ENCODE data around the gene TNFAIP8L1. TPM values are rescaled to one million over a fixed set of nuclear protein-coding genes. Genes with fewer than 3 reads are reported as not detected.

The TNFAIP8L1 gene
- total and polyA plus RNA-seq, 2 donors from 2014 or later = 11.5 to 16.0 TPM

DNA sequence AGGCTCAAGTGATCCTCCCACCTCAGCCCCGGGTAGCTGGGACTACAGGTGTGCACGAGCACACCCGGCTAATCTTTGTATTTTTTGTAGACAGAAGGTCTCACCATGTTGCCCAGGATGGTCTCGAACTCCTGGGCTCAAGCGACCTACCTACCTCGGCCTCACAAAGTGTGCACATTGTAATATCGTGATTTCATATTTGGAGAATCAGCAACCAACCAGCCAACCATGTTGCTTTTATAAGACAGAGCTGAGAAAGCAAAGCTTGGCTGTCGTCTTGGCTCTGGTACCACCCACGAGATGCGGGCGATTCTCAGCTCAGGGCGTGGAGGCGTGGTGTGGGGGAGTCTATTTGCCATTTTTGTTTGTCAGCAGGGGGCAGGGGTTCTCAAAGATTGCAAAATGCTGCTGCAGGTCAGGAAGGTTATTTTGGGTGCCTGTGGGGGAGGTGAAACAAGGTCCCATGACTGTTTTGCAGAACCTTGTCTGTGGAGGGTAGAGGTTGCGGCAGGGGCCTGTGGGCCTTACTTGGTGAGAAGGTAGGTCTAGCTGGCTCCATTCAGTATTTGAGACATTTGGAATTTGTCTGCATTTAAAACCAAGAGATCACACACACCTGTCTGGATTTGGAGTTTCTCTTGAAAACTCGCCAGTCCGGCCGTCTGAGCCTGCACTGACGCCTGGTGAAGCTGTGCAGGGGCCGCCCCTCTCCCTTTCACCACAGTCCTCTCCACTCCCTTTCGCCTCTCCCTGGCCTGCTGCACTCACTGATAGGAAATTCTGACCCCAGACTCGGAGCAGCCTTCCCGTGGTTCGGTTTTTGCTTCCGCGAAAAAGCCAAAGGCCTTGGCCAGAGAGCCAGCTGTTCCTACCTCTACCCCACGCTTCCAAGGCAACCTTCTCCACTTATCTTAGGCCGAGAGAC lies 15.4 kb downstream of the TNFAIP8L1 start:
- no peak overlapping the region for H3K4me3 ChIP-seq (ENCODE audit: low read length in 3 of 3)
- H3K36me3 ChIP-seq (ENCODE audit: control insufficient read depth in 2 of 3, insufficient read depth in 3 of 3, low read length in 3 of 3) = peaks cover 5 to 13% (median 8%) of the 10 kb centered on the region in 3 donors
- FAIRE-seq (no peak), DNase-seq (no peak)
- H3K4me1 ChIP-seq (ENCODE audit: control insufficient read depth in 2 of 3, insufficient read depth in 2 of 3, low read depth in 1 of 3, low read length in 3 of 3) = peaks cover 0 to 1% (median 0%) of the 10 kb centered on the region in 3 donors
- TF ChIP-seq, protein P1, sequence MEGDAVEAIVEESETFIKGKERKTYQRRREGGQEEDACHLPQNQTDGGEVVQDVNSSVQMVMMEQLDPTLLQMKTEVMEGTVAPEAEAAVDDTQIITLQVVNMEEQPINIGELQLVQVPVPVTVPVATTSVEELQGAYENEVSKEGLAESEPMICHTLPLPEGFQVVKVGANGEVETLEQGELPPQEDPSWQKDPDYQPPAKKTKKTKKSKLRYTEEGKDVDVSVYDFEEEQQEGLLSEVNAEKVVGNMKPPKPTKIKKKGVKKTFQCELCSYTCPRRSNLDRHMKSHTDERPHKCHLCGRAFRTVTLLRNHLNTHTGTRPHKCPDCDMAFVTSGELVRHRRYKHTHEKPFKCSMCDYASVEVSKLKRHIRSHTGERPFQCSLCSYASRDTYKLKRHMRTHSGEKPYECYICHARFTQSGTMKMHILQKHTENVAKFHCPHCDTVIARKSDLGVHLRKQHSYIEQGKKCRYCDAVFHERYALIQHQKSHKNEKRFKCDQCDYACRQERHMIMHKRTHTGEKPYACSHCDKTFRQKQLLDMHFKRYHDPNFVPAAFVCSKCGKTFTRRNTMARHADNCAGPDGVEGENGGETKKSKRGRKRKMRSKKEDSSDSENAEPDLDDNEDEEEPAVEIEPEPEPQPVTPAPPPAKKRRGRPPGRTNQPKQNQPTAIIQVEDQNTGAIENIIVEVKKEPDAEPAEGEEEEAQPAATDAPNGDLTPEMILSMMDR (IDR thresholded peaks at IDR 0.05; ENCODE audit: borderline replicate concordance, extremely low read depth, insufficient read depth) = no peak
- H3K9ac ChIP-seq (ENCODE audit: low read length in 3 of 3) = no peak overlapping the region
- H3K27me3 ChIP-seq (ENCODE audit: control insufficient read depth, insufficient read depth, low read length) = no peaks in the 10 kb centered on the region
- intact Hi-C loops (cut with DNase I) = no loop called here
- no peak overlapping the region for H3K27ac ChIP-seq (ENCODE audit: low read depth in 2 of 2, low read length in 2 of 2)
- H3K9me3 ChIP-seq (ENCODE audit: control insufficient read depth in 2 of 3, insufficient read depth in 1 of 3, low read length in 3 of 3) = no peaks in the 10 kb centered on the region

DNA sequence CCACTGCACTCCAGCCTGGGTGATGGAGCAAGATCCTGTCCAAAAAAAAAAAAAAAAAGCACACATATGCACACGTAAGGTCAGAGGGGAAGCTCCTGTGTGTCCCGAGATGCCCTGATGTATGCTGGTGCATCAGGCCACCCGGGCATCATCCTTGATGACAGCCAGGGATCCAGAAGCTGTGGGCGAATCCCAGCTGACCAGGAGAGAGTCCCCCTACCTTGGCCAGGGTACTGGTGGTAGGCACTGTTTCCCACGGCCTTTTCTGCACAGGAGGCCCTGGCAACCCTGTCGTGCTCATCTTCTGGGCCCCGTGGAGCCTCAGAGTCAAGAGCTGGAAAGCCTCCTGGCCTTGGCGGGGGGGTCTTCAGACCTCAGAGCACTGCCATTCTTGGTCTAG lies 16.8 kb downstream of the TNFAIP8L1 start:
- Histone ChIP-seq H3K9me3 (ENCODE audit: control insufficient read depth in 2 of 3, insufficient read depth in 1 of 3, low read length in 3 of 3) (no peaks in the 10 kb centered on the region), H3K4me1 (ENCODE audit: control insufficient read depth in 2 of 3, insufficient read depth in 2 of 3, low read depth in 1 of 3, low read length in 3 of 3) (no peaks in the 10 kb centered on the region), H3K9ac (ENCODE audit: low read length in 3 of 3) (no peak overlapping the region), H3K27me3 (ENCODE audit: control insufficient read depth, insufficient read depth, low read length) (no peaks in the 10 kb centered on the region), H3K4me3 (ENCODE audit: low read length in 3 of 3) (no peak overlapping the region), H3K27ac (ENCODE audit: low read depth in 2 of 2, low read length in 2 of 2) (no peak overlapping the region), H3K36me3 (ENCODE audit: control insufficient read depth in 2 of 3, insufficient read depth in 3 of 3, low read length in 3 of 3) (peaks cover 5 to 20% (median 11%) of the 10 kb centered on the region in 3 donors)
- TF ChIP-seq, protein P1 (IDR thresholded peaks at IDR 0.05; ENCODE audit: borderline replicate concordance, extremely low read depth, insufficient read depth) = no peak
- intact Hi-C loops (cut with DNase I) = no loop called here
- no peak for DNase-seq
- no peak for FAIRE-seq

DNA sequence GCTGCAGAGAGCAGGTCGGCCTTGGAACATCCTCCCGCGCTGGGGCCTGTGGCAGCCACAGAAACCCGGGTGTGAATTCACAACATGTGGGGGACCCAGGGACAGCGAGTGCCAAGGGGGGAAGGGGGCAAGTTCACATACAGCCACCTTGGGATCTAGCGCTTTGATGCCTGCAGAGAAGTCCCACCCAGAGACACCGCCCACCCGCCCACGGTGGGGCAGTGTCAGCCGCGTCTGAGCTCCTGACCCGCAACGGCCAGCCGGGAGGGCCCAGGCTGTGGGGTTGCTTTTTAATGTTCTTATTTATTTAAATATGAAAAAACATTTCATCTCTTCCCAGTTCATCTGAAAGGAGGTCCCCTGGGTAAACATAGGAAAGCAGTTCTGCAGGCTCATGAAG lies 17.9 kb downstream of the TNFAIP8L1 start:
- Histone ChIP-seq H3K27me3 (ENCODE audit: control insufficient read depth, insufficient read depth, low read length) (no peaks in the 10 kb centered on the region), H3K4me3 (ENCODE audit: low read length in 3 of 3) (no peak overlapping the region), H3K36me3 (ENCODE audit: control insufficient read depth in 2 of 3, insufficient read depth in 3 of 3, low read length in 3 of 3) (peaks cover 5 to 20% (median 14%) of the 10 kb centered on the region in 3 donors), H3K4me1 (ENCODE audit: control insufficient read depth in 2 of 3, insufficient read depth in 2 of 3, low read depth in 1 of 3, low read length in 3 of 3) (no peaks in the 10 kb centered on the region), H3K9me3 (ENCODE audit: control insufficient read depth in 2 of 3, insufficient read depth in 1 of 3, low read length in 3 of 3) (no peaks in the 10 kb centered on the region), H3K27ac (ENCODE audit: low read depth in 2 of 2, low read length in 2 of 2) (no peak overlapping the region), H3K9ac (ENCODE audit: low read length in 3 of 3) (no peak overlapping the region)
- TF ChIP-seq, protein P1 (IDR thresholded peaks at IDR 0.05; ENCODE audit: borderline replicate concordance, extremely low read depth, insufficient read depth) = no peak
- FAIRE-seq (no peak), DNase-seq (no peak)
- intact Hi-C loops (cut with DNase I) = no loop called here

Data from kidney (tissue), 14 donors.